Measurements from ENCODE around the gene LHFPL3.

LHFPL3 gene

DNA sequence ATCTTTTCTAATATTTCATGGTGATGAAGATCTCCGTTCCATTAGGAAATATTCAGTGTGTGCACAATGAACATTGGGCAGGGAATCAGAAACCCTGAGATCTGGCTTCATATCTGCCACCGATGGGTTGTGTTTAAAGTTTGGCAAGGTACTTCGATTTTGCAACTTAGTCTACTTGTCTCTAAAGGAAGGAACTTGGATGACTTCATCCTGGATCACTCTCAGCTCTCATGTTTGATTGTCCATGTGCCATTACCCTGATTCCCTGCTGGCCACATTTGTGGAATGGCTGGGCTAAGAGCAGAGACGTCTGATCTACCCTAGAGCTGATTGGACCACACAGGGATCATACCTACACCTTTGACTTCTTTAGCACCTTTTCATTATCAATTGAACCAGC, 508.6 kb downstream of the LHFPL3 start:
- H3K4me3 ChIP-seq (ENCODE audit: low read depth, low read length) = no peak overlapping the region
- DNase-seq (ENCODE audit: low read depth) = no peak
- TF ChIP-seq MYC (IDR thresholded peaks at IDR 0.05; ENCODE audit: low read depth, low read length) (no peak), CTCF (IDR thresholded peaks at IDR 0.05; ENCODE audit: low read depth, low read length) (no peak), POLR2A (IDR thresholded peaks at IDR 0.05; ENCODE audit: extremely low read depth, insufficient read length) (no peak)
- TF ChIP-seq, protein P1, sequence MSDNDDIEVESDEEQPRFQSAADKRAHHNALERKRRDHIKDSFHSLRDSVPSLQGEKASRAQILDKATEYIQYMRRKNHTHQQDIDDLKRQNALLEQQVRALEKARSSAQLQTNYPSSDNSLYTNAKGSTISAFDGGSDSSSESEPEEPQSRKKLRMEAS (IDR thresholded peaks at IDR 0.05; ENCODE audit: low read depth, low read length) = no peak

DNA sequence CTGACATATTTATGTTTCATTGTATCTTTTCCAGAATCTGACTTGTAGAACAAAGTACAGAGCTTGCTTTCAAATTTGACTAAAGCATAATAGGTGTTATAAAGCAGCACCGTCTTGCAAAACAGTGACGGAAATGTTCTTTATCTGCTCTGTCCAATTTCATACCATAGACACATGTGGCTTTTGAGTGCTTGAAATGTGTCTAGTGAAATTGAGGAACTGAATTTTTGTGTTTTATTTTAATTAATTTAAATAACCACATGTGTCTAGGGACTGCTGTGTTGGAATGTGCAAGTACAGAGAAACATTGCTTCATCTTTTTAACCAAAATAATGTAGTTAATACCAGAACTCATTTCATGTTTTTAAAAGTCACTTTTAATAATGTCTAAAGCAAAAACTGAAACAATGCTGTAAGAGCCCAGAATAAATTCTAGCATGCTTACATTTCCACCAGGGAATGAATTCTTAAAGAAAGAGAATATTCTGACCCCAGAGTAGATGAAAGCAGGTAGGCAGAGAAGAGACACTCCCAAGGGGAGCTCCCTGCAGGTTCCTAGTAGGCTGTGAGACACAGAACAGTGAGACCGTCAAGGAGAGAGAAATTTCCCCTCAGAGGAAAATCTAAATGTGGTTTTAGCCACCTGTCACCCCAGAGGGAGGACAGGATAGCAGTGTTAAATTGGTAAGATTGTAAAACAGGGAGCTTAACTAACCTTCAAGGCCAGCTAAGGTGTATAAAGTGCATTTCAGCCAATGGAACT, 510.3 kb downstream of the LHFPL3 start:
- no peak overlapping the region for H3K4me3 ChIP-seq (ENCODE audit: low read depth, low read length)
- no peak; the same call in 1 of the 2 replicates for TF ChIP-seq MYC (IDR thresholded peaks at IDR 0.05; ENCODE audit: low read depth, low read length)
- TF ChIP-seq, protein P1 (IDR thresholded peaks at IDR 0.05; ENCODE audit: low read depth, low read length) = peak; percentile 59; the same call in 1 of the 2 replicates
- DNase-seq (ENCODE audit: low read depth) = peak; percentile 46

DNA sequence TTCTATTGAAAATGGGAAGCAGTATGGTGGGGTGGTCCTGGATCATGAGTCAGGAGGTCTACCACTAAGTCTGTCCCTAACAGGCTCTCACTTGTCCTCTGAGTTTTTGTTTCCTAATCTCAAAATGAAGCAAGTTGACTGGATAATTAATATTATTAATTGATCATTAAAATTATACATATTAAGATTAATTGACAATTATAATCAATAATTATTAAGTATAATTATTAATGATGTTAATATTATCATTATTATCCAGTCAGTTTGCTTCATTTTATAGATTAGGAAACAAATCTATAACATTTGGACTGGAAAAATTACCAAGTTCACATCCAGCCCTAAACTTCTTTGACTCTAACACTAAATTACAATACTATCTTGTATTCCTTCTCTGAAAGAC, 511.4 kb downstream of the LHFPL3 start:
- no peak for TF ChIP-seq MYC (IDR thresholded peaks at IDR 0.05; ENCODE audit: low read depth, low read length)
- no peak for TF ChIP-seq POLR2A (IDR thresholded peaks at IDR 0.05; ENCODE audit: extremely low read depth, insufficient read length)

GRCh38 chr7:104841798-104842197, 513.4 kb downstream of the LHFPL3 start:
- TF ChIP-seq MYC (IDR thresholded peaks at IDR 0.05; ENCODE audit: low read depth, low read length) (no peak), POLR2A (IDR thresholded peaks at IDR 0.05; ENCODE audit: extremely low read depth, insufficient read length) (no peak), CTCF (IDR thresholded peaks at IDR 0.05; ENCODE audit: low read depth, low read length) (no peak)
- TF ChIP-seq, protein P1 (IDR thresholded peaks at IDR 0.05; ENCODE audit: low read depth, low read length) = no peak
- no peak for DNase-seq (ENCODE audit: low read depth)
- no peak overlapping the region for H3K4me3 ChIP-seq (ENCODE audit: low read depth, low read length)

More for the DNA sequence above, 511.4 kb downstream of the LHFPL3 start:
- DNase-seq (ENCODE audit: low read depth) = no peak
- H3K4me3 ChIP-seq (ENCODE audit: low read depth, low read length) = no peak overlapping the region

- TF ChIP-seq, protein P1 (IDR thresholded peaks at IDR 0.05; ENCODE audit: low read depth, low read length) = no peak
- TF ChIP-seq MYC (IDR thresholded peaks at IDR 0.05; ENCODE audit: low read depth, low read length) = no peak
- TF ChIP-seq CTCF (IDR thresholded peaks at IDR 0.05; ENCODE audit: low read depth, low read length) = no peak
- no peak for DNase-seq (ENCODE audit: low read depth)
- H3K4me3 ChIP-seq (ENCODE audit: low read depth, low read length) = no peak overlapping the region
Observed at GRCh38 chr7:104843198-104843597, 514.8 kb downstream of the LHFPL3 start.

- DNase-seq (ENCODE audit: low read depth) = no peak
- no peak overlapping the region for H3K4me3 ChIP-seq (ENCODE audit: low read depth, low read length)
- TF ChIP-seq POLR2A (IDR thresholded peaks at IDR 0.05; ENCODE audit: extremely low read depth, insufficient read length) (no peak), CTCF (IDR thresholded peaks at IDR 0.05; ENCODE audit: low read depth, low read length) (no peak), MYC (IDR thresholded peaks at IDR 0.05; ENCODE audit: low read depth, low read length) (no peak)
- TF ChIP-seq, protein P1 (IDR thresholded peaks at IDR 0.05; ENCODE audit: low read depth, low read length) = no peak
Observed at GRCh38 chr7:104845557-104845956, 517.2 kb downstream of the LHFPL3 start.
